Cardiac septum (tissue), 1 donor: ENCODE data around the gene TSPAN4. TPM values are rescaled to one million over a fixed set of nuclear protein-coding genes. Genes with fewer than 3 reads are reported as not detected.

ENCODE experiments used
- DNase-seq: peaks from one replicate; pipeline ENCODE4 v3.0.0-alpha.2; 2020; ENCODE audit warnings: low spot score
- intact Hi-C: fragments of 100-400 bp; cut with DNase I; formaldehyde crosslinking; loops from one replicate; pipeline ENCODE4 v1.14.0; 2022
- total RNA-seq: library from RNA; stranded (reverse); fragmentation: NEBNext Ultra II Directional; extraction: Animal tissue kit (Norgen Biotek cat#: 25700); gene quantifications from one replicate; pipeline ENCODE4 v1.2.1, GENCODE V29; 2021
- donor health status: DM: no; HTN: no; CAD: no.

The TSPAN4 gene
- total RNA-seq, 1 donor from 2014 or later: 27.9 TPM

- intact Hi-C loops: no loop called here
- no peak for DNase-seq
Observed at GRCh38 chr11:914747-915501, 72.3 kb downstream of the TSPAN4 start.

Other genes with a start within 250 kb of the TSPAN4 start
- gene IRF7, start 226.9 kb upstream of the TSPAN4 start, total RNA-seq: 9.7 TPM
- not detected for gene CDHR5, start 217.9 kb upstream of the TSPAN4 start, total RNA-seq
- gene SCT, start 215.7 kb upstream of the TSPAN4 start, total RNA-seq: not detected
- gene DRD4, start 205.6 kb upstream of the TSPAN4 start, total RNA-seq: 0.81 TPM
- 21.3 TPM for gene DEAF1, start 147.6 kb upstream of the TSPAN4 start, total RNA-seq
- gene TMEM80, start 147.0 kb upstream of the TSPAN4 start, total RNA-seq: 15.5 TPM
- gene EPS8L2, start 136.6 kb upstream of the TSPAN4 start, total RNA-seq: 2.3 TPM
- gene TALDO1, start 95.4 kb upstream of the TSPAN4 start, total RNA-seq: 92.4 TPM
- gene GATD1, start 65.4 kb upstream of the TSPAN4 start, total RNA-seq: 38.7 TPM
- 0.65 TPM for gene CEND1, start 52.8 kb upstream of the TSPAN4 start, total RNA-seq
- gene SLC25A22, start 44.6 kb upstream of the TSPAN4 start, total RNA-seq: 4.7 TPM
- gene PIDD1, start 37.6 kb upstream of the TSPAN4 start, total RNA-seq: 12.1 TPM
- gene RPLP2, start 32.9 kb upstream of the TSPAN4 start, total RNA-seq: 781 TPM
- 209 TPM for gene PNPLA2, start 23.9 kb upstream of the TSPAN4 start, total RNA-seq
- gene CRACR2B, start 14.9 kb upstream of the TSPAN4 start, total RNA-seq: 12.2 TPM
- gene CD151, start 9.9 kb upstream of the TSPAN4 start, total RNA-seq: 625 TPM
- 202 TPM for gene POLR2L, start 323 bp upstream of the TSPAN4 start, total RNA-seq
- 63.7 TPM for gene CHID1, start 68.0 kb downstream of the TSPAN4 start, total RNA-seq
- 40.3 TPM for gene AP2A2, start 83.0 kb downstream of the TSPAN4 start, total RNA-seq
- gene MUC6, start 193.9 kb downstream of the TSPAN4 start, total RNA-seq: not detected
- gene MUC2, start 232.0 kb downstream of the TSPAN4 start, total RNA-seq: 0.03 TPM